ENCODE measurements around the gene TRIP10.
A peak's percentile ranks its signal among the peaks of the same experiment; 100 is the strongest.
"Not testable (repeated sequence)": the region's sequence is repeated elsewhere in the genome, so short reads cannot be mapped to it uniquely, and the experiment has no call there.

Gene TRIP10

DNA sequence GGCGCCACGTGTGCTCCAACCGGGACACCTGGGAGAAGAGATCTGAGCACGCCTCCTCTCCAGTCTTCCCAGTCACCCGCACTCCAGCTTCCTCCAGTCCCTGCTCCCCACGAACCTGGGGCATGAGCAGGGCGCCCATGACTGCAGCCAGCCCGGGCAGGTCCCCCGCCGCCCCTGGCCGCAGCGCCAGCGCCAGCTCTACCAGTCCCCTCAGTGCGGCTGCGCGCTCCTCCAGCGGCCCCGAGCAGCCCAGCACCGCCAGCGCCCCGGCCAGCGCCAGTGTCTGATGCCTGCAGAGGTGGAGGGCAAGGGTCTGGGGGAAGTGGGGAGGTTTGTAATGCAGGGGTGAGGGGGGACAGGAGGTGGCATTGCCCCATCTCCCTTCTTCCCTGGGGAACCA, 14.7 kb downstream of the TRIP10 start:
- H3K4me3 ChIP-seq (ENCODE audit: insufficient read depth, low read depth, low read length, poor library complexity, severe bottlenecking) = no peak overlapping the region
- H3K36me3 ChIP-seq (ENCODE audit: control insufficient read depth, insufficient read depth, low read length) = peaks cover 63% of the 10 kb centered on the region
- H3K9me3 ChIP-seq (ENCODE audit: control insufficient read depth, low read length) = no peaks in the 10 kb centered on the region
- H3K27me3 ChIP-seq (replicated peaks; ENCODE audit: control insufficient read depth, insufficient read depth, low read length, poor library complexity, severe bottlenecking) = no peaks in the 10 kb centered on the region
- H3K4me1 ChIP-seq (ENCODE audit: control insufficient read depth, insufficient read depth, low read length, poor library complexity, severe bottlenecking) = no peaks in the 10 kb centered on the region
- no peak overlapping the region for H3K27ac ChIP-seq (ENCODE audit: insufficient read depth, low read length, poor library complexity, severe bottlenecking)
- DNase-seq = no peak

DNA sequence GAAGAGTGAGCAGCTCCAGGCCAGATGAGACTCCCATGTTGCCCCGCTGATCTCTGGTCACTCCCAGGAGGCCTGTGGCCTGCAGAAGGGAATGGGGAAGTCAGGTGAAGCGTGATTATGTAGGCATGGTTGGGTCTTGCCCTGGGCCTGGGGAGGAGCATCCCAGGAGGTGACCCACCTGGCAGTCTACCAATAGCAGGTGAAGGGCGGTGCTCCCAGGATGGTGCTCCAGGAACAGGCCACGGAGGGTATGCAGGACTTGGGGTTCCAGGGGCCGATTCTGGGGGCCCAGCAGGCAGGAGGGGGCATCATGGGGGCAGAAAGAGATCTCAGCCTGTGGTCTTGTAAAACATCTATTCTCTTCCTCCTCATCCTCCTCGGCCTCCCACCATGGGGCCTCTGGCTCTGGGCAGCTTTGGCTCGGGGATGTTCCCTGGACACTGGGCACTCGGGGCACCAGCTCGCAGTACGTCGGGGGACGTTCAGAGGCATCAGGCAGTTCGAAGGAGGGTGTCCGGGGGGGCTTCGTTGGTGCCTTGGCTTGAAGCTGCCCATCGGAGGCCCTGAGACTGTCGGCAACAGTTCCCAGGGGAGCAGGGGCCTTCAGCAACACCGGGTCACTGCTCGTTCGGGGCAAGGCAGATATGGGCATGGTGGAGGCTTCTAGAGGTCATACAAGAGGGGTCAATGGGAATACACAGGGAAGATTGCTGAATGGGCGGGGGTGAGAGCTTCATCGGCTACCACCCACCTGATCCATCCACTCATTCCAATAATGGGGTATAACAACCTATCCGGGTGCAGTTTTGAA, 15.4 kb downstream of the TRIP10 start:
- Histone ChIP-seq H3K4me1 (ENCODE audit: control insufficient read depth, insufficient read depth, low read length, poor library complexity, severe bottlenecking) (no peaks in the 10 kb centered on the region), H3K4me3 (ENCODE audit: insufficient read depth, low read depth, low read length, poor library complexity, severe bottlenecking) (no peak overlapping the region), H3K27ac (ENCODE audit: insufficient read depth, low read length, poor library complexity, severe bottlenecking) (no peak overlapping the region), H3K9me3 (ENCODE audit: control insufficient read depth, low read length) (no peaks in the 10 kb centered on the region), H3K36me3 (ENCODE audit: control insufficient read depth, insufficient read depth, low read length) (peaks cover 65% of the 10 kb centered on the region), H3K27me3 (replicated peaks; ENCODE audit: control insufficient read depth, insufficient read depth, low read length, poor library complexity, severe bottlenecking) (no peaks in the 10 kb centered on the region)
- DNase-seq = no peak

DNA sequence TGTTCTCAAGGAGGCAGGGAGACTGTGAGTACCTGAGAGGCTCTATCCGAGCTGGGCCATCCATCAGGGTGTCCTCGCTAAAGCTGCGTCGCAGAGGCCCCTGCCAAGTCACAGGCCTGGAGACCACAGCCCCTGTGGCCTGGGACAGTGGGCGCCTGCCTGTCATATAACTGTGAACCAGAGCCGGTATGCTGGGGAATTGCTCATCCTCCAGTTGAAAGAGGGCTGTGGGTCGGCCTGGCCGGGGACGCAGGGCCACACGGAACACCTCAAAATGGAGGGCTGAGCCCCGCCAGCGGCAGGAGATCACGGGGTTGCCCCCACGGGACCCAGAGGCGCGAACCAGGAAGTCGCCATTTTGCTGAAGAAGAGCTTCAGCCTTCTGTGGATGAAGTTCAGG, 21.1 kb downstream of the TRIP10 start:
- Histone ChIP-seq H3K4me1 (ENCODE audit: control insufficient read depth, insufficient read depth, low read length, poor library complexity, severe bottlenecking) (peaks cover 5% of the 10 kb centered on the region), H3K36me3 (ENCODE audit: control insufficient read depth, insufficient read depth, low read length) (peaks cover 49% of the 10 kb centered on the region), H3K4me3 (ENCODE audit: insufficient read depth, low read depth, low read length, poor library complexity, severe bottlenecking) (no peak overlapping the region), H3K9me3 (ENCODE audit: control insufficient read depth, low read length) (no peaks in the 10 kb centered on the region), H3K27me3 (replicated peaks; ENCODE audit: control insufficient read depth, insufficient read depth, low read length, poor library complexity, severe bottlenecking) (no peaks in the 10 kb centered on the region), H3K27ac (ENCODE audit: insufficient read depth, low read length, poor library complexity, severe bottlenecking) (no peak overlapping the region)
- DNase-seq = no peak

DNA sequence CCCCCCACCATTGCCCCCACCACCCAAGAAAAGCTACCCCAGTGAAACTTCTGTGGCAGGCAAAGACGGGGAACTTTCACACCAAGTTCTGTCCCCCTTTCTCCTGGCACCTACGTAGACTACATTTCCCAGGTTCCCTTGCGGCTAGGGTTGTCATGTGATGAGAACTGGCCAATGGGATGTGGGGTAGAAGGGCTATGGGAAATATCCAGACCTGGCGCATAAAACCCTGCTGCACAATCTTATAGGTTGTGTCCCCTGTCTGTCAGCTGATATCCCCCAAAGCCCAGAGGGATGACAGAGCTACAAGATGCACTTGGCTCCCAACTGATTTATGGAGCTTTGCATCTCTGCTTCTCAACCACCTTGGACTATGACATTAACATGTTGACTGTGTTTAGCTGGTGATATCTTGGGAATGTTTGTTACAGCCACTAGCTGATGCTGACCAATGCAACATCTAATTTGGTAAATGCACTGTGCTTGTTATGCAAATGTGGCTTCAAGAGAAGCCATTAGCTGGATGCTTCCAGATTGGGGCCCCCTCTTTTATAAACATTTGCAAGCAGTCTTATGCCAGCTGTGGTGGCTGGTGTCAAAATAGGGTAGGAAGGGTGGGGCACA, 21.7 kb downstream of the TRIP10 start:
- H3K27ac ChIP-seq (ENCODE audit: insufficient read depth, low read length, poor library complexity, severe bottlenecking) = no peak overlapping the region
- no peaks in the 10 kb centered on the region for H3K9me3 ChIP-seq (ENCODE audit: control insufficient read depth, low read length)
- DNase-seq = no peak
- no peaks in the 10 kb centered on the region for H3K27me3 ChIP-seq (replicated peaks; ENCODE audit: control insufficient read depth, insufficient read depth, low read length, poor library complexity, severe bottlenecking)
- H3K4me3 ChIP-seq (ENCODE audit: insufficient read depth, low read depth, low read length, poor library complexity, severe bottlenecking) = no peak overlapping the region
- H3K36me3 ChIP-seq (ENCODE audit: control insufficient read depth, insufficient read depth, low read length) = peaks cover 47% of the 10 kb centered on the region
- H3K4me1 ChIP-seq (ENCODE audit: control insufficient read depth, insufficient read depth, low read length, poor library complexity, severe bottlenecking) = peaks cover 11% of the 10 kb centered on the region

DNA sequence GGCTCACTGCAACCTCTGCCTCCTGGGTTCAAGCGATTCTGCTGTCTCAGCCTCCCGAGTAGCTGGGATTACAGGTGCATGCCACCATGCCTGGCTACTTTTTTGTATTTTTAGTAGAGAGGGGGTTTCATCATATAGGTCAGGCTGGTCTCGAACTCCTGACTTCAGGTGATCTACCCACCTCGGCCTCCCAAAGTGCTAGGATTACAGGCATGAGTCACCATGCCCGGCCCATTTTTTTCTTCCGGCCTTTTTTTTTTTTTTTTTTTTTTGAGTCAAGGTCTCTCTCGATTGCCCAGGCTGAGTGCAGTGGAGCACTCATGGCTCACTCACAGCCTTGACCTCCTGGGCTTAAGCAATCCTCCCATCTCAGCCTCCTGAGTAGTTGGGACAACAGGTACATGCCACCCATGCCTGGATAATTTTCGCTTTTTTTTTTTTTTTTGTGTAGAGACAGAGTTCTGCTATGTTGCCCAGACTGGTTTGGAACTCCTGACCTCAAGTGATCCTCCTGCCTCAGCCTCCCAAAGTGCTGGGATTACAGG, 22.8 kb downstream of the TRIP10 start:
- not testable (repeated sequence) for H3K27me3 ChIP-seq (replicated peaks; ENCODE audit: control insufficient read depth, insufficient read depth, low read length, poor library complexity, severe bottlenecking)

DNA sequence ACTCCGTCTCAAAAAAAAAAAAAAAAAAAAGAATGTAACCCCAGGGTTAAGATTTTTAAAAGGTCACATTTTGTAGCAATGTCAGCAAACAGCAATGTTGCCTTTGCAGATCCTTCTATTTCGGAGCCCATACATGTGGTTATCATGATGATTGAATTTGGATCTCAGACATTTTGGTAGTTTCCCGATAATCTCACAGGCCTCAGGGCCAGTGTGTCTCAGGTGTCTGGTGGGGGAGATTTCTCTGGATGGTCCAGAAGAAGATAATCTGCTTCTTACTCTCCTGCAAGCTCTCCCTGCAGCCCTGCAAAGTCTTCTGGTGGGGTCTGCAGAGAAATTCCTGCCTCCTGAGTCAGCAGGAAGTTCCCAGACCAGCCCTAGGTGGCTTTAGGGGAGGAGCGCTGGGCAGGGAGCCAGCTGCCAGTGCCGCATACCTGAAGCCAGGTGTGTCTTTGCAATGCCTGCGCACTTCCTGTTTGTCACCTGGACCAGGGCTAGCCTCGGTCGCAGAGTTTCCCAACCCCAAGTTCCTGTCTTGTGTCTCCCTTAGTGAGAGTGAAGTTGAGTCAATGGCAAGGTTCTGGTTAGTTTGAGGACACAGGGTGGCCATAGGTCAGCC, 26.4 kb downstream of the TRIP10 start:
- DNase-seq = peak in 1 of 3 donors; percentile 15
- Histone ChIP-seq H3K4me1 (ENCODE audit: control insufficient read depth, insufficient read depth, low read length, poor library complexity, severe bottlenecking) (peaks cover 34% of the 10 kb centered on the region), H3K4me3 (ENCODE audit: insufficient read depth, low read depth, low read length, poor library complexity, severe bottlenecking) (peak overlapping the region; percentile 67), H3K9me3 (ENCODE audit: control insufficient read depth, low read length) (no peaks in the 10 kb centered on the region), H3K27me3 (replicated peaks; ENCODE audit: control insufficient read depth, insufficient read depth, low read length, poor library complexity, severe bottlenecking) (no peaks in the 10 kb centered on the region), H3K36me3 (ENCODE audit: control insufficient read depth, insufficient read depth, low read length) (peaks cover 20% of the 10 kb centered on the region), H3K27ac (ENCODE audit: insufficient read depth, low read length, poor library complexity, severe bottlenecking) (peak overlapping the region; percentile 93)

More for the DNA sequence above, 22.8 kb downstream of the TRIP10 start:
- Histone ChIP-seq H3K36me3 (ENCODE audit: control insufficient read depth, insufficient read depth, low read length) (peaks cover 46% of the 10 kb centered on the region), H3K4me1 (ENCODE audit: control insufficient read depth, insufficient read depth, low read length, poor library complexity, severe bottlenecking) (peaks cover 22% of the 10 kb centered on the region)
- not testable (repeated sequence) for H3K9me3 ChIP-seq (ENCODE audit: control insufficient read depth, low read length); H3K27ac ChIP-seq (ENCODE audit: insufficient read depth, low read length, poor library complexity, severe bottlenecking); DNase-seq; H3K4me3 ChIP-seq (ENCODE audit: insufficient read depth, low read depth, low read length, poor library complexity, severe bottlenecking)

DNA sequence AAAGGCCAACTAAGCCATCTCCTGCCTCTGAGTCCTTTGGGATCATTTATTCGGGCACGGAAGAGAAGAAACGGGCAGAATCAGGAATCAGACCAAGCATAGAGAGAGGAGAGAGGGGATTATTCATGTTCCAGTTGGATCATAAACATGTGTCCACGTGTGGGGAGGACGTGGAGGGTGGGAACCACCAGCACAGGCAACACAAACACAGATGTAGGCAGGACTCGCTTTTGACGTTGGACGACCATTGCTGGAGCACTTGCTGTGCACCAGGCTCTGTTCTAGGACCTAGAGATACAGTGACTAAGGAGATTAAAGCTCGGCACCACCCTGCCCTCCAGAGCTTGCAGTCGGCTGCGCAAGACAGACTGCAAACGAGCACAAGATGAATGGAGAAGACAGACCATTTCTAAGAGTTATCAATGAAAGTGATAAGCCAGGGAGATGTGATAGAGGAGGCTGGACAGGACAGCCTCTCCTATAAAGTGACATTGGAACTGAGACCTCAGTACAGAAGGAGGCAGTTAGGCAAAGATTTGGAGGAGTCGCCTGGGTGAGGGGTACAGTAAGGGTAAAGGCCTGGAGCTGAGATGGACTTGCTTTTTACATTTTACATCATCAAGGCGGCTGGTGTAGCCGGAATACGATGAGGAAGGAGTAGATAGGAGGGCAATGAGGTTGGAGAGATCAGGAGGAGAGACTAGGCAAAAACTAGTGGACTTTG, 27.0 kb downstream of the TRIP10 start:
- DNase-seq = no peak

DNA sequence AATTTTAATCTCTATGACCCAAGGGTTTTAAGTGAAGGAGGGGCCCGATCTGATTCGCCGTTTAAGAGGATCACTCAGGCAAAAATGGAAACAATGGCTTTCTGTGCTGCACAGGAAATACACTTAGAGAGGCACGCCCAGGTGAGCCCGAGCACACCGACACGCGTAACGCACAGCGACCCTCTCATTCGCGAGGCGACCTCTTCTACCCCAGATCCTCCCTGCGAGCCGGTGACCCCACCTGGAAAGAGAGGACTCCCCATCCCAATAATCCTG, 27.5 kb downstream of the TRIP10 start:
- H3K27ac ChIP-seq (ENCODE audit: insufficient read depth, low read length, poor library complexity, severe bottlenecking) = peak overlapping the region; percentile 93
- H3K27me3 ChIP-seq (replicated peaks; ENCODE audit: control insufficient read depth, insufficient read depth, low read length, poor library complexity, severe bottlenecking) = no peaks in the 10 kb centered on the region
- no peaks in the 10 kb centered on the region for H3K9me3 ChIP-seq (ENCODE audit: control insufficient read depth, low read length)
- no peak for DNase-seq
- H3K36me3 ChIP-seq (ENCODE audit: control insufficient read depth, insufficient read depth, low read length) = peaks cover 12% of the 10 kb centered on the region
- H3K4me1 ChIP-seq (ENCODE audit: control insufficient read depth, insufficient read depth, low read length, poor library complexity, severe bottlenecking) = peaks cover 34% of the 10 kb centered on the region
- peak overlapping the region; percentile 67 for H3K4me3 ChIP-seq (ENCODE audit: insufficient read depth, low read depth, low read length, poor library complexity, severe bottlenecking)

More for the DNA sequence above, 27.0 kb downstream of the TRIP10 start:
- Histone ChIP-seq H3K4me1 (ENCODE audit: control insufficient read depth, insufficient read depth, low read length, poor library complexity, severe bottlenecking) (peaks cover 34% of the 10 kb centered on the region), H3K36me3 (ENCODE audit: control insufficient read depth, insufficient read depth, low read length) (peaks cover 13% of the 10 kb centered on the region), H3K27ac (ENCODE audit: insufficient read depth, low read length, poor library complexity, severe bottlenecking) (peak overlapping the region; percentile 93), H3K9me3 (ENCODE audit: control insufficient read depth, low read length) (no peaks in the 10 kb centered on the region), H3K4me3 (ENCODE audit: insufficient read depth, low read depth, low read length, poor library complexity, severe bottlenecking) (peak overlapping the region; percentile 67), H3K27me3 (replicated peaks; ENCODE audit: control insufficient read depth, insufficient read depth, low read length, poor library complexity, severe bottlenecking) (no peaks in the 10 kb centered on the region)

DNA sequence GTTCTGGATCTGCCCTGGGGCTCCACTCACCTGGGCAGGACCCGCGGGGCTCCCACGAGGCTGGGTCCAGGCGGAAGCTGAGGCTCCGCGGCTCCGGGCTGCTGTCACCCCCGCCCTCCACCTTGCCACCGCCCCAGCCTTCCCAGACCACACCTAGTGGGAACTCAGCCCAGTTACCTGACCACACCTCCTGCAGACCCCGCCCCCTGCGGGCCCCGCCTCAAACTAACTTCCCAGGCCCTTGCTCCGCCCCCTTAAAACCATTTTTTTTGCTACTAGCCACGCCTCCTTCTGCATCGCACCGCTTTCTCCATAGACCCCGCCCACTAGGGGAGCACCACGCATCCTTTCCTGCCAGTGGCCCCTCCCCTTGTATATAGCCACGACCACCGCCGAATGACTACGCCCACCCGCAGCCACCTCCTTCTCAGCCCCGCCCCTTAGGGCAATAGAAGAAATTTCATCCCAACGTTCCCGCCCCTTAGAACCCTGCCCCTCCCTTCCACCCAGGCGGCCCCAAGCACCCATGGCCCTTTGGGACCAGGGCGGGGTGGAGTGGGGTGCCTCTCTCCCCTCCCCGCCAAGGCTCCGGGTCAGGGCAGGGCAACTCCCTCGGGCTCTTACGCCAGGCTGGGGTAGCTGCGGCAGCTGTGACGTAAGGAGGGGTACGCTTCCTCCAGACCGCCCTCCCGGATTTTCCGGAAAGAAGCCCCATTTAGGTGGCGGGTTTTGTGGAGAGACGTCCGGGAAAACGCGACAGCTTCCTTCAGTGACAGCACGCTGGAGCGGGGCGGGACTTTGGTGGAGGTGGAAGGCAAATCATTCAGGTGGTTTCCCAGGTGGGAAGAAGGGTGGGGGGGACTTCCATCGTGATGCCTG, 28.1 kb downstream of the TRIP10 start, which contains the start of gene SH2D3A:
SH2D3A (minus strand) TSS at position 79 of the 879 bp plus-strand sequence. CDS start 3,687 bp downstream, outside the sequence.
- H3K4me3 ChIP-seq (ENCODE audit: insufficient read depth, low read depth, low read length, poor library complexity, severe bottlenecking) = peak within 1 kb of the TSS; percentile 67
- H3K9me3 ChIP-seq (ENCODE audit: control insufficient read depth, low read length) = no peaks in the 10 kb centered on the region
- peaks cover 34% of the 10 kb centered on the region for H3K4me1 ChIP-seq (ENCODE audit: control insufficient read depth, insufficient read depth, low read length, poor library complexity, severe bottlenecking)
- peak within 1 kb of the TSS; percentile 93 for H3K27ac ChIP-seq (ENCODE audit: insufficient read depth, low read length, poor library complexity, severe bottlenecking)
- peaks cover 10% of the 10 kb centered on the region for H3K36me3 ChIP-seq (ENCODE audit: control insufficient read depth, insufficient read depth, low read length)
- peak; percentile 94 to 96 (median 94) for DNase-seq
- H3K27me3 ChIP-seq (replicated peaks; ENCODE audit: control insufficient read depth, insufficient read depth, low read length, poor library complexity, severe bottlenecking) = no peaks in the 10 kb centered on the region
